ENCODE data around the gene ZSCAN20.

The ZSCAN20 gene

GRCh38 chr1:33472269-33472980 is at the start of gene ZSCAN20:
Gene ZSCAN20 (plus strand): TSS chr1:33472645. CDS start chr1:33479289, 6,644 bp downstream.
- DNase-seq: peak; percentile 88

- no peak for DNase-seq
These were observed 48.2 kb upstream of the ZSCAN20 start for GRCh38 chr1:33424205-33424604.

GRCh38 chr1:33424610-33425009 is 47.8 kb upstream of the ZSCAN20 start:
- DNase-seq: no peak

- no peak for DNase-seq
These were observed 46.5 kb upstream of the ZSCAN20 start for GRCh38 chr1:33425900-33426299.

GRCh38 chr1:33426916-33427315 is 45.5 kb upstream of the ZSCAN20 start:
- DNase-seq: no peak

- DNase-seq: no peak
These were observed 43.8 kb upstream of the ZSCAN20 start for GRCh38 chr1:33428661-33429060.

- no peak for DNase-seq
These were observed 43.1 kb upstream of the ZSCAN20 start for GRCh38 chr1:33429332-33429731.

- no peak for DNase-seq
These were observed 42.4 kb upstream of the ZSCAN20 start for GRCh38 chr1:33429856-33430691.

- peak; percentile 88 for DNase-seq
These were observed 41.5 kb upstream of the ZSCAN20 start, which contains the start of gene PHC2 for GRCh38 chr1:33430692-33431593. Gene PHC2 (minus strand): TSS chr1:33431095. CDS start chr1:33375539, 55,556 bp downstream.

- DNase-seq: peak; percentile 43
These were observed 38.7 kb upstream of the ZSCAN20 start for GRCh38 chr1:33433509-33434362.

- DNase-seq: no peak
These were observed 38.1 kb upstream of the ZSCAN20 start for GRCh38 chr1:33434363-33434750.

GRCh38 chr1:33435096-33435820 is 37.2 kb upstream of the ZSCAN20 start:
- no peak for DNase-seq

GRCh38 chr1:33436557-33437285 is 35.7 kb upstream of the ZSCAN20 start:
- DNase-seq: no peak

- no peak for DNase-seq
These were observed 33.9 kb upstream of the ZSCAN20 start for GRCh38 chr1:33438364-33439160.

GRCh38 chr1:33439662-33440061 is 32.8 kb upstream of the ZSCAN20 start:
- no peak for DNase-seq

GRCh38 chr1:33441088-33441745 is 31.2 kb upstream of the ZSCAN20 start:
- no peak for DNase-seq

- no peak for DNase-seq
These were observed 30.3 kb upstream of the ZSCAN20 start for GRCh38 chr1:33442141-33442540.

GRCh38 chr1:33443080-33443704 is 29.3 kb upstream of the ZSCAN20 start:
- DNase-seq: no peak

All from KG1 (cell line).